Heart right ventricle (tissue), 16 donors: ENCODE data around the gene GALNT13. TPM values are rescaled to one million over a fixed set of nuclear protein-coding genes. Genes with fewer than 3 reads are reported as not detected.

Experiments used
- ATAC-seq, 8 donors: fragments of 200-7000 bp; cut with Tn5 transposase; one replicate each; pipeline ENCODE4 v1.9.1; 2020; ENCODE audit warnings: mild to moderate bottlenecking in 8 of 8, moderate library complexity in 8 of 8, moderate number of reproducible peaks in 1 of 8
- DNase-seq, 2 donors: peaks; one replicate each; pipeline ENCODE4 v3.0.0-alpha.2; 2020
- H3K27ac ChIP-seq, 10 donors: fragments of 200-600 bp; sonication (generic) in 2 of 10; one replicate each; pipeline versions ENCODE4 v1.5.0 to v1.8.0; 2020 to 2022; ENCODE audit warnings: mild to moderate bottlenecking in 3 of 10
- H3K27me3 ChIP-seq, 7 donors: fragments of 200-600 bp; one replicate each; pipeline ENCODE4 v1.8.0; 2021 to 2022; ENCODE audit warnings: mild to moderate bottlenecking in 2 of 7
- H3K36me3 ChIP-seq, 9 donors: fragments of 200-600 bp; sonication (generic) in 1 of 9; one replicate each; pipeline versions ENCODE4 v1.5.0 to v1.8.0; 2020 to 2022; ENCODE audit warnings: mild to moderate bottlenecking in 2 of 9
- H3K4me1 ChIP-seq, 9 donors: fragments of 200-600 bp; sonication (generic) in 1 of 9; one replicate each; pipeline versions ENCODE4 v1.5.0 to v1.8.0; 2020 to 2022; ENCODE audit warnings: mild to moderate bottlenecking in 4 of 9
- H3K4me3 ChIP-seq, 10 donors: fragments of 200-600 bp; sonication (generic) in 2 of 10; one replicate each; pipeline versions ENCODE4 v1.5.0 to v1.8.0; 2020 to 2022; ENCODE audit warnings: mild to moderate bottlenecking in 7 of 10, moderate library complexity in 2 of 10
- H3K9me3 ChIP-seq, 11 donors: fragments of 200-600 bp in 10 of 11; sonication (generic) in 2 of 11; one replicate each; pipeline versions ENCODE4 v1.5.0 to v1.8.0; 2013 to 2022; ENCODE audit warnings: mild to moderate bottlenecking in 2 of 11, control low read depth in 1 of 11, moderate library complexity in 1 of 11
- CTCF ChIP-seq, 9 donors: fragments of 200-600 bp; sonication (generic) in 2 of 9; IDR thresholded peaks; one replicate each; pipeline versions ENCODE4 v1.5.0 to v1.8.0; 2021 to 2022; ENCODE audit warnings: antibody characterized with exemption in 9 of 9, mild to moderate bottlenecking in 5 of 9, moderate library complexity in 1 of 9
- WGBS, 2 donors: extraction: QIAGEN DNeasy Blood & Tissue Kit; methylation state at CpG; one replicate each; pipeline ENCODE4 v1.1.7; 2013; ENCODE audit warnings: inconsistent platforms in 1 of 2; 5-methylcytosine and 5-hydroxymethylcytosine counted together
- intact Hi-C, 10 donors: fragments of 100-400 bp; cut with DNase I; formaldehyde crosslinking; loops; one replicate each; pipeline versions ENCODE4 v1.11.1 to v1.14.2; 2022
- polyA plus RNA-seq, 2 donors: library from polyadenylated mRNA; stranded (reverse); fragments of 200-250 nt; gene quantifications; one replicate each; pipeline ENCODE4 v1.2.3, GENCODE V29; 2013
- total RNA-seq, 10 donors: library from RNA; stranded (reverse); fragmentation: NEBNext Ultra II Directional in 3 of 10; extraction: Animal tissue kit (Norgen Biotek cat#: 25700) in 3 of 10; gene quantifications; one replicate each; pipeline versions ENCODE4 v1.2.1 to v1.2.4, GENCODE V29; 2021 to 2023
- donor health status: Arrhythmogenic right ventricular cardiomyopathy.
- donor health status: ischemic (EF 13 %, LVEDD 7.1; RV severe dilation, severe dysfunction).
- donor health status: healthy with polysubstance abuse.
- donor health status: DM: no; HTN: yes; CAD: no.
- donor health status: DM: no; HTN: no; CAD: no.
- donor health status: ischemic (EF 25% LVEDD 6.9; RV normal size, moderate dysfunction).
- donor health status: ischemic (EF 25% LVEDD 5.7; RV mildly dilated, moderate dysfunction).
- donor health status: healthy.
- donor health status: DM: yes; HTN: yes; CAD: no.
- donor health status: Ischemic cardiomyopathy.
- donor health status: ischemic (EF 35%, LVEDD 5.7; RV mildly dilated, moderate dysfunction).
- donor health status: nonischemic (EF 11% LVEDD 7.7; RV severe dilation, severe dysfunction).
- donor health status: DM: yes; HTN: yes; CAD: no.
- donor health status: PGD.
- donor health status: ischemic (EF 29% LVEDD 5.4; RV normal size, mild dysfunction).
- donor health status: nonischemic (EF 23%, LVEDD 6.1; RV moderate dilation, normal function).

Gene GALNT13
- total and polyA plus RNA-seq, 12 donors, result 0.01 to 0.30 (median 0.05) TPM; not detected in 9

- intact Hi-C loops, result no loop called here
- H3K4me3 ChIP-seq, result no peak overlapping the region
- no peaks in the 10 kb centered on the region for H3K4me1 ChIP-seq
- H3K36me3 ChIP-seq, result no peaks in the 10 kb centered on the region
- H3K27ac ChIP-seq, result no peak overlapping the region
- WGBS, 2 donors, result 85 to 89% methylated on average over 8 of the region's 8 CpGs
- no peaks in the 10 kb centered on the region for H3K27me3 ChIP-seq
- no peak for ATAC-seq
- no peak for TF ChIP-seq CTCF (IDR thresholded peaks at IDR 0.05)
- peaks cover 0 to 14% (median 0%) of the 10 kb centered on the region in 11 donors for H3K9me3 ChIP-seq
- DNase-seq, result no peak
These were observed 73.1 kb downstream of the GALNT13 start for GRCh38 chr2:153944800-153945199.

- Histone ChIP-seq H3K36me3 (no peaks in the 10 kb centered on the region), H3K4me3 (no peak overlapping the region), H3K27me3 (no peaks in the 10 kb centered on the region), H3K4me1 (no peaks in the 10 kb centered on the region), H3K27ac (no peak overlapping the region), H3K9me3 (peaks cover 0 to 9% (median 0%) of the 10 kb centered on the region in 11 donors)
- DNase-seq, result no peak
- intact Hi-C loops, result no loop called here
- TF ChIP-seq CTCF (IDR thresholded peaks at IDR 0.05), result no peak
- ATAC-seq, result no peak
These were observed 74.3 kb downstream of the GALNT13 start for GRCh38 chr2:153946036-153946435.

GRCh38 chr2:153953761-153954160 lies 82.0 kb downstream of the GALNT13 start:
- H3K4me3 ChIP-seq, result no peak overlapping the region
- intact Hi-C loops, result no loop called here
- TF ChIP-seq CTCF (IDR thresholded peaks at IDR 0.05), result no peak
- H3K27me3 ChIP-seq, result no peaks in the 10 kb centered on the region
- ATAC-seq, result no peak
- H3K4me1 ChIP-seq, result no peaks in the 10 kb centered on the region
- H3K36me3 ChIP-seq, result no peaks in the 10 kb centered on the region
- no peak overlapping the region for H3K27ac ChIP-seq
- no peaks in the 10 kb centered on the region for H3K9me3 ChIP-seq
- DNase-seq, result no peak

GRCh38 chr2:153963256-153963655 lies 91.5 kb downstream of the GALNT13 start:
- H3K4me3 ChIP-seq, result no peak overlapping the region
- H3K27ac ChIP-seq, result no peak overlapping the region
- H3K9me3 ChIP-seq, result peaks cover 0 to 14% (median 0%) of the 10 kb centered on the region in 11 donors
- no peaks in the 10 kb centered on the region for H3K4me1 ChIP-seq
- H3K27me3 ChIP-seq, result no peaks in the 10 kb centered on the region
- WGBS, 2 donors, result 53 to 72% methylated on average over 1 of the region's 1 CpG
- no peak for TF ChIP-seq CTCF (IDR thresholded peaks at IDR 0.05)
- intact Hi-C loops, result no loop called here
- DNase-seq, result no peak
- ATAC-seq, result no peak
- no peaks in the 10 kb centered on the region for H3K36me3 ChIP-seq
